OCI-M1 (cell line): ENCODE measurements around the gene MIEF2.
"Not testable (repeated sequence)": the region's sequence is repeated elsewhere in the genome, so short reads cannot be mapped to it uniquely, and the experiment has no call there.

Experiments used
- DNase-seq: peaks from one replicate; lab custom pipeline; 2025; lab: John Stamatoyannopoulos, UW

The MIEF2 gene

GRCh38 chr17:18291718-18292540, 31.5 kb downstream of the MIEF2 start:
- DNase-seq: no peak

GRCh38 chr17:18298061-18298460, 37.6 kb downstream of the MIEF2 start:
- DNase-seq: not testable (repeated sequence)

- no peak for DNase-seq
Measured at GRCh38 chr17:18300725-18301480, 40.4 kb downstream of the MIEF2 start.

- DNase-seq: not testable (repeated sequence)
Measured at GRCh38 chr17:18303206-18303605, 42.7 kb downstream of the MIEF2 start.

GRCh38 chr17:18309202-18309601, 48.7 kb downstream of the MIEF2 start:
- no peak for DNase-seq

- peak; percentile 32 for DNase-seq
Measured at GRCh38 chr17:18314059-18314730, 53.7 kb downstream of the MIEF2 start.

- DNase-seq: peak; percentile 94
Measured at GRCh38 chr17:18314731-18315561, 54.5 kb downstream of the MIEF2 start, which contains the start of the genes SMCR8 and TOP3A. TSS of gene SMCR8 (plus strand) at chr17:18315293. CDS start at chr17:18315790, 497 bp downstream. TSS of gene TOP3A (minus strand) at chr17:18314994. CDS start at chr17:18314778, 216 bp downstream.

- DNase-seq: peak; percentile 60
Measured at GRCh38 chr17:18315562-18315922, 55.1 kb downstream of the MIEF2 start.

GRCh38 chr17:18315961-18316360, 55.5 kb downstream of the MIEF2 start:
- no peak for DNase-seq
